Testis (tissue), 3 donors: Measurements from ENCODE around the gene AIRE. TPM values are rescaled to one million over a fixed set of nuclear protein-coding genes. Genes with fewer than 3 reads are reported as not detected.

Source experiments
- DNase-seq: peaks from one replicate; pipeline ENCODE4 v3.0.0-alpha.2; 2019
- H3K27ac ChIP-seq, 2 donors: fragments of 200-600 bp; sonication (generic); one replicate each; pipeline ENCODE4 v1.5.1; 2019
- H3K27me3 ChIP-seq: fragments of 200-600 bp; sonication (generic); one replicate; pipeline ENCODE4 v1.5.1; 2019
- H3K36me3 ChIP-seq: fragments of 200-600 bp; sonication (generic); one replicate; pipeline ENCODE4 v1.5.1; 2017; ENCODE audit warnings: low read depth; ENCODE audit errors: missing control alignments
- H3K4me1 ChIP-seq: fragments of 200-600 bp; sonication (generic); one replicate; pipeline ENCODE4 v1.5.1; 2019
- H3K4me3 ChIP-seq, 2 donors: fragments of 200-600 bp; sonication (generic); one replicate each; pipeline ENCODE4 v1.5.1; 2017 to 2019
- H3K9me3 ChIP-seq: fragments of 200-600 bp; sonication (generic); one replicate; pipeline ENCODE4 v1.5.1; 2017
- CTCF ChIP-seq, 3 experiments: fragments of 450-650 bp in 2 of 3; fragments of 200-600 bp in 1 of 3; sonication (generic) in 1 of 3; IDR thresholded peaks; one replicate each; pipeline ENCODE4 v1.5.1; 2016 to 2019; ENCODE audit warnings: antibody characterized with exemption in 3 of 3, mild to moderate bottlenecking in 2 of 3, moderate library complexity in 1 of 3
- POLR2A ChIP-seq: fragments of 450-650 bp; IDR thresholded peaks from one replicate; pipeline ENCODE4 v1.6.1; 2017; ENCODE audit warnings: antibody characterized with exemption, mild to moderate bottlenecking, moderate library complexity
- WGBS, 2 donors: methylation state at CpG; one replicate each; pipeline ENCODE4 v1.1.5; 2018; 5-methylcytosine and 5-hydroxymethylcytosine counted together
- intact Hi-C: fragments of 100-400 bp; cut with DNase I; formaldehyde crosslinking; loops from one replicate; pipeline ENCODE4 v1.15.1; 2023; ENCODE audit warnings: low total_unique reads
- polyA plus RNA-seq: library from polyadenylated mRNA; stranded (reverse); fragments of 350-450 nt; fragmentation: Illumina TruSeq; extraction: RNeasy Lipid Tissue Mini Kit (QIAGEN cat#74804); gene quantifications from one replicate; pipeline ENCODE4 v1.2.3, GENCODE V29; 2014; ENCODE audit warnings: low read depth, low replicate concordance; ENCODE audit not compliant: insufficient read depth
- total RNA-seq, 2 donors: library from RNA; depleted of rRNA; stranded (reverse); fragments of >200 nt; gene quantifications; one replicate each; pipeline ENCODE4 v1.2.3, GENCODE V29; 2016

AIRE gene
- total and polyA plus RNA-seq, 3 donors from 2014 or later: 0.16 to 0.68 (median 0.55) TPM

- 87 to 92% methylated on average over 6 to 37 of the region's 37 CpGs for WGBS, 2 donors
- no peak for DNase-seq
- Histone ChIP-seq H3K36me3 (no peaks in the 10 kb centered on the region), H3K4me1 (peaks cover 3% of the 10 kb centered on the region), H3K4me3 (no peak overlapping the region), H3K27ac (no peak overlapping the region), H3K9me3 (no peaks in the 10 kb centered on the region), H3K27me3 (no peaks in the 10 kb centered on the region)
- intact Hi-C loops: no loop called here
- no peak for TF ChIP-seq POLR2A
- no peak for TF ChIP-seq CTCF (IDR thresholded peaks at IDR 0.05)
These were observed 38.6 kb downstream of the AIRE start for GRCh38 chr21:44324106-44324853.

- no peak overlapping the region for H3K27ac ChIP-seq
- 83 to 91% methylated on average over 7 to 10 of the region's 11 CpGs for WGBS, 2 donors
- no peaks in the 10 kb centered on the region for H3K36me3 ChIP-seq
- intact Hi-C loops: no loop called here
- H3K27me3 ChIP-seq: no peaks in the 10 kb centered on the region
- no peak overlapping the region for H3K4me3 ChIP-seq
- no peak for DNase-seq
- H3K4me1 ChIP-seq: peaks cover 3% of the 10 kb centered on the region
- no peaks in the 10 kb centered on the region for H3K9me3 ChIP-seq
- no peak for TF ChIP-seq POLR2A
- TF ChIP-seq CTCF (IDR thresholded peaks at IDR 0.05): no peak
These were observed 39.1 kb downstream of the AIRE start for GRCh38 chr21:44324854-44325107.

- Histone ChIP-seq H3K27ac (peak overlapping the region in 1 of 2 donors; percentile 30), H3K36me3 (no peaks in the 10 kb centered on the region), H3K27me3 (no peaks in the 10 kb centered on the region), H3K9me3 (no peaks in the 10 kb centered on the region), H3K4me3 (no peak overlapping the region), H3K4me1 (peaks cover 3% of the 10 kb centered on the region)
- peak; percentile 42 for DNase-seq
- intact Hi-C loops: no loop called here
- no peak for TF ChIP-seq POLR2A
- WGBS, 2 donors: 67 to 85% methylated on average over 16 to 44 of the region's 44 CpGs
These were observed 40.0 kb downstream of the AIRE start for GRCh38 chr21:44325386-44326271.

GRCh38 chr21:44326272-44326647 is 40.6 kb downstream of the AIRE start:
- intact Hi-C loops: no loop called here
- Histone ChIP-seq H3K27ac (no peak overlapping the region), H3K4me3 (no peak overlapping the region), H3K9me3 (no peaks in the 10 kb centered on the region), H3K27me3 (no peaks in the 10 kb centered on the region), H3K36me3 (no peaks in the 10 kb centered on the region), H3K4me1 (peaks cover 3% of the 10 kb centered on the region)
- no peak for TF ChIP-seq CTCF (IDR thresholded peaks at IDR 0.05)
- TF ChIP-seq POLR2A: no peak
- no peak for DNase-seq
- WGBS, 2 donors: 83% methylated on average over 12 of the region's 13 CpGs; no CpG with 5 or more reads in 1 of the 2 donors

- H3K4me3 ChIP-seq: no peak overlapping the region
- DNase-seq: no peak
- H3K27me3 ChIP-seq: no peaks in the 10 kb centered on the region
- TF ChIP-seq CTCF (IDR thresholded peaks at IDR 0.05) (no peak), POLR2A (no peak)
- WGBS, 2 donors: 88 to 94% methylated on average over 11 to 24 of the region's 26 CpGs
- H3K27ac ChIP-seq: no peak overlapping the region
- intact Hi-C loops: no loop called here
- H3K9me3 ChIP-seq: no peaks in the 10 kb centered on the region
- no peaks in the 10 kb centered on the region for H3K36me3 ChIP-seq
- H3K4me1 ChIP-seq: peaks cover 3% of the 10 kb centered on the region
These were observed 41.3 kb downstream of the AIRE start for GRCh38 chr21:44326716-44327602.
